ENCODE results near the gene PGBD4.

DNA sequence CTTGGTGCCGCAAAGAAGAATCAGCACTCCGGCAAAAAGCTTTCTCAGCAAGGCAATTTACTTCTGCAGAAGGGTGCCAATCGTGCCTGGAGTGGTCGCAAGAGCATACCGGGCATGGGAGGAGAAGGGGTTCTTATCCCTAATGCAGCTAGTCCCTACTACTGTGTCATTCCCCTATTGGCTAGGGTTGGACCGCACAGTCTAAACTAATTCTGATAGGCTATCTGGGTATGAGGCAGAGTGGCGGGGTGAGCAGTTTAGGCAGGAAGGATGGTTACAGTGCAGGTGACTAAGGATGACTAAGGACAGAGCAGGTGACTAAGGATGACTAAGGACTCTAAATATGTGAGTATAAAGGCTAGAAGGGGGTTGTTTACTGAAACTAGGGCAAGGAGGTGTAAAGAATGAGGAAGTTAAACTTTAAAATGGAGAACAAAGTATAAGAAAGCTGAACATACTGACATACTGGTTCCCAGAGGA is 52.9 kb downstream of the PGBD4 start:
- no peak for TF ChIP-seq EZH2 (IDR thresholded peaks at IDR 0.05; ENCODE audit: borderline replicate concordance, low read length)
- TF ChIP-seq, protein P1, sequence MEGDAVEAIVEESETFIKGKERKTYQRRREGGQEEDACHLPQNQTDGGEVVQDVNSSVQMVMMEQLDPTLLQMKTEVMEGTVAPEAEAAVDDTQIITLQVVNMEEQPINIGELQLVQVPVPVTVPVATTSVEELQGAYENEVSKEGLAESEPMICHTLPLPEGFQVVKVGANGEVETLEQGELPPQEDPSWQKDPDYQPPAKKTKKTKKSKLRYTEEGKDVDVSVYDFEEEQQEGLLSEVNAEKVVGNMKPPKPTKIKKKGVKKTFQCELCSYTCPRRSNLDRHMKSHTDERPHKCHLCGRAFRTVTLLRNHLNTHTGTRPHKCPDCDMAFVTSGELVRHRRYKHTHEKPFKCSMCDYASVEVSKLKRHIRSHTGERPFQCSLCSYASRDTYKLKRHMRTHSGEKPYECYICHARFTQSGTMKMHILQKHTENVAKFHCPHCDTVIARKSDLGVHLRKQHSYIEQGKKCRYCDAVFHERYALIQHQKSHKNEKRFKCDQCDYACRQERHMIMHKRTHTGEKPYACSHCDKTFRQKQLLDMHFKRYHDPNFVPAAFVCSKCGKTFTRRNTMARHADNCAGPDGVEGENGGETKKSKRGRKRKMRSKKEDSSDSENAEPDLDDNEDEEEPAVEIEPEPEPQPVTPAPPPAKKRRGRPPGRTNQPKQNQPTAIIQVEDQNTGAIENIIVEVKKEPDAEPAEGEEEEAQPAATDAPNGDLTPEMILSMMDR (IDR thresholded peaks at IDR 0.05; ENCODE audit: low read length), result no peak
